Measurements from ENCODE around the gene IFRD2. TPM values are rescaled to one million over a fixed set of nuclear protein-coding genes. Genes with fewer than 3 reads are reported as not detected.

The IFRD2 gene
- polyA plus RNA-seq, 1 donor = 55.4 TPM

GRCh38 chr3:50241163-50241562 is 51.1 kb downstream of the IFRD2 start:
- H3K27me3 ChIP-seq (ENCODE audit: control insufficient read depth, insufficient read depth, low read length) = no peaks in the 10 kb centered on the region
- no CpG with 5 or more reads among the region's 4 CpGs for WGBS (ENCODE audit: insufficient coverage, low lambda C conversion rate)
- no peaks in the 10 kb centered on the region for H3K9me3 ChIP-seq (ENCODE audit: control insufficient read depth, low read depth, low read length)
- peaks cover 29% of the 10 kb centered on the region for H3K36me3 ChIP-seq (ENCODE audit: control insufficient read depth, insufficient read depth, low read length)
- no peak overlapping the region for H3K27ac ChIP-seq (ENCODE audit: low read length)
- DNase-seq = no peak
- peaks cover 28% of the 10 kb centered on the region for H3K4me1 ChIP-seq (ENCODE audit: control insufficient read depth, insufficient read depth, low read length)
- H3K4me3 ChIP-seq (ENCODE audit: low read length) = no peak overlapping the region

GRCh38 chr3:50239649-50240048 is 52.6 kb downstream of the IFRD2 start:
- Histone ChIP-seq H3K9me3 (ENCODE audit: control insufficient read depth, low read depth, low read length) (no peaks in the 10 kb centered on the region), H3K27ac (ENCODE audit: low read length) (no peak overlapping the region), H3K4me3 (ENCODE audit: low read length) (no peak overlapping the region), H3K4me1 (ENCODE audit: control insufficient read depth, insufficient read depth, low read length) (peaks cover 24% of the 10 kb centered on the region), H3K36me3 (ENCODE audit: control insufficient read depth, insufficient read depth, low read length) (peaks cover 27% of the 10 kb centered on the region), H3K27me3 (ENCODE audit: control insufficient read depth, insufficient read depth, low read length) (no peaks in the 10 kb centered on the region)
- no peak for DNase-seq
- no CpG with 5 or more reads among the region's 4 CpGs for WGBS (ENCODE audit: insufficient coverage, low lambda C conversion rate)

DNA sequence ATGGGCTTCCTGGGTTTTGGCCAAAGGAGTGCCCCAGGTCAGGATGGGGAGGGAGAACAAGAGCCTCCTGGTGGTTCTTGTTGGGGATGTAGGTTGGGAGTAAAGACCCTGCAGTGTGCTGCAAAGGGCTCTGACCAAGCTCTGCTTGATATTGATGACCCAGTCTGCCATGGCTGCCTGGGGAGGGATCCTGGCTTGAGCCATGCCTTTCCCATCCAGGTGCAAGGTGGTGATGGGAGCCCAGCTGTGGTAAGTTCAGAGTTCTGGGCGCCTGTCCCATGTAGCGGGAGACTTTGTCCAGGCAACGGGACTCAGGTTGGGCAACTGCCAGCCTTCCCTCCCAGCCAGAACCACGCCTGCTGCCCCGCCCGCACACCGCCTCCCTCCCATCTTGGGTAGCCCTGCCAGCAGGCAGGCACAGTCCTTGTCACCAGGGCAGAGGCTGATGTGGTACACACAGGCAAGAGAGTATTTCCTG is 53.6 kb downstream of the IFRD2 start:
- H3K4me1 ChIP-seq (ENCODE audit: control insufficient read depth, insufficient read depth, low read length) = peaks cover 24% of the 10 kb centered on the region
- H3K36me3 ChIP-seq (ENCODE audit: control insufficient read depth, insufficient read depth, low read length) = peaks cover 21% of the 10 kb centered on the region
- WGBS (ENCODE audit: insufficient coverage, low lambda C conversion rate) = no CpG with 5 or more reads among the region's 7 CpGs
- H3K27me3 ChIP-seq (ENCODE audit: control insufficient read depth, insufficient read depth, low read length) = no peaks in the 10 kb centered on the region
- H3K27ac ChIP-seq (ENCODE audit: low read length) = peak overlapping the region; percentile 59
- peak overlapping the region; percentile 86 for H3K4me3 ChIP-seq (ENCODE audit: low read length)
- H3K9me3 ChIP-seq (ENCODE audit: control insufficient read depth, low read depth, low read length) = no peaks in the 10 kb centered on the region
- peak; percentile 67 to 68 for DNase-seq

- peak overlapping the region; percentile 59 for H3K27ac ChIP-seq (ENCODE audit: low read length)
- peaks cover 24% of the 10 kb centered on the region for H3K4me1 ChIP-seq (ENCODE audit: control insufficient read depth, insufficient read depth, low read length)
- H3K27me3 ChIP-seq (ENCODE audit: control insufficient read depth, insufficient read depth, low read length) = no peaks in the 10 kb centered on the region
- H3K9me3 ChIP-seq (ENCODE audit: control insufficient read depth, low read depth, low read length) = no peaks in the 10 kb centered on the region
- peaks cover 15% of the 10 kb centered on the region for H3K36me3 ChIP-seq (ENCODE audit: control insufficient read depth, insufficient read depth, low read length)
- DNase-seq = peak; percentile 70 to 78
- H3K4me3 ChIP-seq (ENCODE audit: low read length) = peak overlapping the region; percentile 86
- WGBS (ENCODE audit: insufficient coverage, low lambda C conversion rate) = no CpG with 5 or more reads among the region's 31 CpGs
These were observed 54.3 kb downstream of the IFRD2 start for GRCh38 chr3:50237754-50238548.

Other genes starting within 250 kb of the IFRD2 start
- 272 TPM for gene RBM5, start 203.5 kb downstream of the IFRD2 start, polyA plus RNA-seq
- gene SEMA3F, start 137.1 kb downstream of the IFRD2 start, polyA plus RNA-seq = 8.9 TPM
- not detected for gene GNAT1, start 100.8 kb downstream of the IFRD2 start, polyA plus RNA-seq
- 2.0 TPM for gene SLC38A3, start 87.2 kb downstream of the IFRD2 start, polyA plus RNA-seq
- 118 TPM for gene GNAI2, start 56.2 kb downstream of the IFRD2 start, polyA plus RNA-seq
- gene SEMA3B, start 23.3 kb downstream of the IFRD2 start, polyA plus RNA-seq = 87.0 TPM
- gene LSMEM2, start 13.3 kb downstream of the IFRD2 start, polyA plus RNA-seq = 0.25 TPM
- gene HYAL3, start 7.0 kb upstream of the IFRD2 start, polyA plus RNA-seq = 2.7 TPM
- 9.6 TPM for gene NAA80, start 7.0 kb upstream of the IFRD2 start, polyA plus RNA-seq
- gene HYAL1, start 11.1 kb upstream of the IFRD2 start, polyA plus RNA-seq = 2.1 TPM
- gene HYAL2, start 30.3 kb upstream of the IFRD2 start, polyA plus RNA-seq = 37.2 TPM
- 28.0 TPM for gene TUSC2, start 35.8 kb upstream of the IFRD2 start, polyA plus RNA-seq
- gene RASSF1, start 48.4 kb upstream of the IFRD2 start, polyA plus RNA-seq = 19.5 TPM
- 0.99 TPM for gene ZMYND10, start 53.3 kb upstream of the IFRD2 start, polyA plus RNA-seq
- gene NPRL2, start 58.3 kb upstream of the IFRD2 start, polyA plus RNA-seq = 20.7 TPM
- 20.6 TPM for gene CYB561D2, start 58.4 kb upstream of the IFRD2 start, polyA plus RNA-seq
- gene TMEM115, start 67.1 kb upstream of the IFRD2 start, polyA plus RNA-seq = 44.2 TPM
- gene CACNA2D2, start 211.2 kb upstream of the IFRD2 start, polyA plus RNA-seq = 7.5 TPM

All from large intestine (tissue), 3 donors.